Pons (tissue), 1 donor: ENCODE data around the gene SKOR2.
"Not testable (repeated sequence)": the region's sequence is repeated elsewhere in the genome, so short reads cannot be mapped to it uniquely, and the experiment has no call there.

Source experiments
- DNase-seq: peaks from one replicate; pipeline ENCODE4 v3.0.0-alpha.2; 2016; ENCODE audit warnings: low spot score

Gene SKOR2

GRCh38 chr18:47203626-47204464, 47.6 kb downstream of the SKOR2 start:
- no peak for DNase-seq

GRCh38 chr18:47195961-47196360, 55.5 kb downstream of the SKOR2 start:
- DNase-seq = not testable (repeated sequence)

- DNase-seq = no peak
These were observed 59.5 kb downstream of the SKOR2 start for GRCh38 chr18:47191961-47192360.

- no peak for DNase-seq
These were observed 63.7 kb downstream of the SKOR2 start for GRCh38 chr18:47187721-47188120.

GRCh38 chr18:47184419-47185050, 66.9 kb downstream of the SKOR2 start:
- no peak for DNase-seq

- not testable (repeated sequence) for DNase-seq
These were observed 69.3 kb downstream of the SKOR2 start for GRCh38 chr18:47182156-47182555.

- no peak for DNase-seq
These were observed 70.7 kb downstream of the SKOR2 start for GRCh38 chr18:47180765-47181164.

GRCh38 chr18:47179520-47179919, 71.9 kb downstream of the SKOR2 start:
- peak; percentile 45 for DNase-seq

- peak; percentile 91 for DNase-seq
These were observed 75.4 kb downstream of the SKOR2 start, which contains the start of gene IER3IP1 for GRCh38 chr18:47175898-47176575. IER3IP1 (minus strand) TSS chr18:47176364; CDS start chr18:47176277, 87 bp downstream.

GRCh38 chr18:47175283-47175897, 76.1 kb downstream of the SKOR2 start:
- no peak for DNase-seq

- no peak for DNase-seq
These were observed 76.8 kb downstream of the SKOR2 start for GRCh38 chr18:47174545-47175116.

- DNase-seq = no peak
These were observed 79.0 kb downstream of the SKOR2 start for GRCh38 chr18:47172476-47172875.

GRCh38 chr18:47168913-47169312, 82.5 kb downstream of the SKOR2 start:
- no peak for DNase-seq

GRCh38 chr18:47168509-47168908, 83.0 kb downstream of the SKOR2 start:
- no peak for DNase-seq

GRCh38 chr18:47166294-47166693, 85.2 kb downstream of the SKOR2 start:
- no peak for DNase-seq

- no peak for DNase-seq
These were observed 88.2 kb downstream of the SKOR2 start for GRCh38 chr18:47163241-47163640.

GRCh38 chr18:47160256-47160655, 91.2 kb downstream of the SKOR2 start:
- no peak for DNase-seq

GRCh38 chr18:47158404-47158803, 93.1 kb downstream of the SKOR2 start:
- DNase-seq = not testable (repeated sequence)
